HEK293 (cell line): ENCODE results near the gene ELMO1.

Source experiments
- CTCF ChIA-PET: fragments of 350-600 bp; formaldehyde crosslinking; extraction: SDS; loops from one replicate; lab custom pipeline; 2021; ENCODE audit warnings: antibody characterized with exemption; lab: Yijun Ruan, JAX
- POLR2A ChIA-PET: fragments of 300-600 bp; formaldehyde crosslinking; extraction: SDS; loops from one replicate; lab custom pipeline; 2020; ENCODE audit warnings: antibody characterized with exemption, inconsistent platforms; lab: Yijun Ruan, JAX
- H3K27ac ChIP-seq: fragments of 200-500 bp; sonication (Bioruptor generic); 2 replicates; pipeline ENCODE4 v1.5.1; 2014; ENCODE audit warnings: low read depth, low read length, control low read depth, inconsistent platforms; ENCODE audit errors: extremely low read depth
- H3K36me3 ChIP-seq, 2 experiments: fragments of 200-500 bp in 1 of 2; sonication (Bioruptor generic) in 1 of 2; 1 replicate in 1 of 2; 2 replicates in 1 of 2; pipeline ENCODE4 v1.5.1; 2014 to 2017; ENCODE audit warnings: inconsistent platforms in 2 of 2, low read length in 2 of 2; ENCODE audit not compliant: control insufficient read depth in 2 of 2, insufficient read depth in 1 of 2
- H3K4me1 ChIP-seq: fragments of 200-500 bp; sonication (Bioruptor generic); 2 replicates; pipeline ENCODE4 v1.5.1; 2014; ENCODE audit warnings: mild to moderate bottlenecking, low read length, inconsistent platforms; ENCODE audit not compliant: control insufficient read depth, insufficient read depth
- H3K4me3 ChIP-seq: 2 replicates; pipeline ENCODE4 v1.5.1; 2011; ENCODE audit warnings: low read depth, mild to moderate bottlenecking, control low read depth, low read length, moderate library complexity
- H3K9me3 ChIP-seq: fragments of 200-500 bp; sonication (Bioruptor generic); 2 replicates; pipeline ENCODE4 v1.5.1; 2014; ENCODE audit warnings: low read depth, low read length, inconsistent platforms; ENCODE audit not compliant: control insufficient read depth, insufficient read depth
- GFI1B ChIP-seq: fragments of 450-650 bp; formaldehyde crosslinking; IDR thresholded peaks from 2 replicates; pipeline ENCODE4 v1.5.1; 2016; ENCODE audit warnings: missing biosample characterization, missing genetic modification characterization
- KLF8 ChIP-seq: fragments of 450-650 bp; formaldehyde crosslinking; IDR thresholded peaks from 2 replicates; pipeline ENCODE4 v1.5.1; 2016; ENCODE audit warnings: missing biosample characterization, missing genetic modification characterization
- PRDM1 ChIP-seq: fragments of 450-650 bp; formaldehyde crosslinking; IDR thresholded peaks from 2 replicates; pipeline ENCODE4; 2016; ENCODE audit warnings: missing biosample characterization, missing genetic modification characterization
- PRDM6 ChIP-seq: fragments of 450-650 bp; formaldehyde crosslinking; IDR thresholded peaks from 2 replicates; pipeline ENCODE4 v1.5.1; 2017; ENCODE audit warnings: missing biosample characterization, missing genetic modification characterization
- SCRT1 ChIP-seq: fragments of 450-650 bp; formaldehyde crosslinking; IDR thresholded peaks from 2 replicates; pipeline ENCODE4 v1.5.1; 2016; ENCODE audit warnings: missing biosample characterization, missing genetic modification characterization, borderline replicate concordance
- SP7 ChIP-seq: fragments of 450-650 bp; formaldehyde crosslinking; IDR thresholded peaks from 2 replicates; pipeline ENCODE4 v1.5.1; 2016; ENCODE audit warnings: missing biosample characterization, missing genetic modification characterization
- ZBTB17 ChIP-seq: fragments of 450-650 bp; formaldehyde crosslinking; IDR thresholded peaks from 2 replicates; pipeline ENCODE4 v1.5.1; 2016; ENCODE audit warnings: missing biosample characterization, missing genetic modification characterization
- ZBTB20 ChIP-seq: fragments of 450-650 bp; formaldehyde crosslinking; IDR thresholded peaks from 2 replicates; pipeline ENCODE4 v1.5.1; 2016; ENCODE audit warnings: missing biosample characterization, missing genetic modification characterization
- ZBTB44 ChIP-seq: fragments of 450-650 bp; IDR thresholded peaks from 2 replicates; pipeline ENCODE4 v1.5.1; 2018; ENCODE audit warnings: missing biosample characterization, mild to moderate bottlenecking, missing genetic modification characterization
- ZFHX2 ChIP-seq: fragments of 450-650 bp; formaldehyde crosslinking; conservative IDR thresholded peaks from 2 replicates; pipeline ENCODE4 v1.5.1; 2016; ENCODE audit warnings: missing biosample characterization, missing genetic modification characterization
- ZNF18 ChIP-seq: fragments of 450-650 bp; formaldehyde crosslinking; IDR thresholded peaks from 2 replicates; pipeline ENCODE4 v1.5.1; 2016; ENCODE audit warnings: missing biosample characterization, missing genetic modification characterization
- ZNF211 ChIP-seq: fragments of 450-650 bp; formaldehyde crosslinking; IDR thresholded peaks from 2 replicates; pipeline ENCODE4 v1.5.1; 2016; ENCODE audit warnings: low read depth, missing biosample characterization, missing genetic modification characterization
- ZNF23 ChIP-seq: fragments of 450-650 bp; formaldehyde crosslinking; IDR thresholded peaks from 2 replicates; pipeline ENCODE4 v1.5.1; 2016; ENCODE audit warnings: missing biosample characterization, missing genetic modification characterization, borderline replicate concordance
- ZNF26 ChIP-seq: fragments of 450-650 bp; formaldehyde crosslinking; IDR thresholded peaks from 2 replicates; pipeline ENCODE4 v1.5.1; 2016; ENCODE audit warnings: missing biosample characterization, missing genetic modification characterization
- ZNF335 ChIP-seq: fragments of 450-650 bp; formaldehyde crosslinking; conservative IDR thresholded peaks from 2 replicates; pipeline ENCODE4 v1.5.1; 2016; ENCODE audit warnings: missing biosample characterization, missing genetic modification characterization
- ZNF341 ChIP-seq: fragments of 450-650 bp; formaldehyde crosslinking; IDR thresholded peaks from 2 replicates; pipeline ENCODE4; 2016; ENCODE audit warnings: low read depth, missing biosample characterization, missing genetic modification characterization
- ZNF362 ChIP-seq: fragments of 450-650 bp; formaldehyde crosslinking; IDR thresholded peaks from 2 replicates; pipeline ENCODE4 v1.5.1; 2016; ENCODE audit warnings: missing biosample characterization, missing genetic modification characterization
- ZNF404 ChIP-seq: fragments of 450-650 bp; formaldehyde crosslinking; IDR thresholded peaks from 2 replicates; pipeline ENCODE4 v1.5.1; 2017; ENCODE audit warnings: missing biosample characterization, missing genetic modification characterization
- ZNF501 ChIP-seq: fragments of 450-650 bp; formaldehyde crosslinking; IDR thresholded peaks from 2 replicates; pipeline ENCODE4 v1.5.1; 2016; ENCODE audit warnings: missing biosample characterization, missing genetic modification characterization
- ZNF621 ChIP-seq: fragments of 450-650 bp; formaldehyde crosslinking; IDR thresholded peaks from 2 replicates; pipeline ENCODE4 v1.5.1; 2017; ENCODE audit warnings: missing biosample characterization, missing genetic modification characterization
- ZNF658 ChIP-seq: fragments of 450-650 bp; formaldehyde crosslinking; IDR thresholded peaks from 2 replicates; pipeline ENCODE4; 2016; ENCODE audit warnings: missing biosample characterization, missing genetic modification characterization
- ZNF660 ChIP-seq: fragments of 450-650 bp; IDR thresholded peaks from 2 replicates; pipeline ENCODE4 v1.5.1; 2018; ENCODE audit warnings: missing biosample characterization, mild to moderate bottlenecking, missing genetic modification characterization
- ZNF704 ChIP-seq: fragments of 450-650 bp; formaldehyde crosslinking; IDR thresholded peaks from 2 replicates; pipeline ENCODE4 v1.5.1; 2016; ENCODE audit warnings: missing biosample characterization, missing genetic modification characterization
- ZNF707 ChIP-seq: fragments of 450-650 bp; formaldehyde crosslinking; IDR thresholded peaks from 2 replicates; pipeline ENCODE4 v1.5.1; 2016; ENCODE audit warnings: missing biosample characterization, missing genetic modification characterization
- ZNF792 ChIP-seq: fragments of 450-650 bp; formaldehyde crosslinking; IDR thresholded peaks from 2 replicates; pipeline ENCODE4 v1.5.1; 2016; ENCODE audit warnings: missing biosample characterization, missing genetic modification characterization
- ZNF837 ChIP-seq: fragments of 450-650 bp; formaldehyde crosslinking; IDR thresholded peaks from 2 replicates; pipeline ENCODE4 v1.5.1; 2016; ENCODE audit warnings: missing biosample characterization, missing genetic modification characterization
- ZSCAN23 ChIP-seq: fragments of 450-650 bp; formaldehyde crosslinking; IDR thresholded peaks from 2 replicates; pipeline ENCODE4 v1.5.1; 2016; ENCODE audit warnings: missing biosample characterization, missing genetic modification characterization

Gene ELMO1

GRCh38 chr7:36966636-36967035 is 482.0 kb downstream of the ELMO1 start:
- Histone ChIP-seq H3K4me1 (peaks cover 8% of the 10 kb centered on the region), H3K36me3 (no peaks in the 10 kb centered on the region), H3K27ac (no peak overlapping the region), H3K9me3 (no peaks in the 10 kb centered on the region), H3K4me3 (no peak overlapping the region)
- TF ChIP-seq ZBTB17 (no peak), ZNF837 (tag by site-specific recombination) (no peak), ZNF621 (tag by site-specific recombination) (no peak), ZNF704 (no peak), ZSCAN23 (no peak), ZNF404 (no peak), ZNF23 (no peak), ZNF211 (tag by site-specific recombination) (no peak), ZNF658 (no peak), ZFHX2 (no peak), PRDM1 (tag by site-specific recombination) (no peak), KLF8 (tag by site-specific recombination) (no peak), ZBTB44 (tag by site-specific recombination) (no peak)
- ChIA-PET CTCF (interaction anchor here (0.7 to 5.8 kb wide), 26 partner anchors 9 to 530 kb away, joined by 3 to 101 read pairs (median 4); no protein-coding TSS in a partner anchor), POLR2A (interaction anchor here (0.9 to 1.4 kb wide), 2 partner anchors 13 to 216 kb away, joined by 3 to 10 read pairs; no protein-coding TSS in a partner anchor)

GRCh38 chr7:36966039-36966438 is 482.6 kb downstream of the ELMO1 start:
- no peak overlapping the region for H3K4me3 ChIP-seq
- H3K36me3 ChIP-seq, result no peaks in the 10 kb centered on the region
- H3K27ac ChIP-seq, result no peak overlapping the region
- no peaks in the 10 kb centered on the region for H3K9me3 ChIP-seq
- peaks cover 8% of the 10 kb centered on the region for H3K4me1 ChIP-seq
- ChIA-PET CTCF (interaction anchor here (1.1 kb wide), 1 partner anchor 233 kb away, joined by 4 read pairs; no protein-coding TSS in a partner anchor), POLR2A (no interaction called here)
- peak; percentile 52 for TF ChIP-seq ZNF335 (tag by site-specific recombination)
- no peak for TF ChIP-seq SP7 (tag by site-specific recombination)
- TF ChIP-seq ZNF707 (tag by site-specific recombination), result no peak
- no peak for TF ChIP-seq ZNF341 (tag by site-specific recombination)
- TF ChIP-seq SCRT1, result no peak
- no peak for TF ChIP-seq ZNF26 (tag by site-specific recombination)
- TF ChIP-seq KLF8 (tag by site-specific recombination), result no peak
- no peak for TF ChIP-seq GFI1B (tag by site-specific recombination)
- TF ChIP-seq PRDM6, result peak; percentile 47; the same call in 1 of the 2 replicates
- no peak for TF ChIP-seq ZNF362 (tag by site-specific recombination)
- 0 out of 2 replicates have a peak, but pooled peaks have one; percentile 26 for TF ChIP-seq ZNF792 (tag by site-specific recombination)
- TF ChIP-seq ZNF18, result peak; percentile 77
- TF ChIP-seq ZNF660, result 0 out of 2 replicates have a peak, but pooled peaks have one; percentile 25
- peak; percentile 58; the same call in 1 of the 2 replicates for TF ChIP-seq ZBTB44 (tag by site-specific recombination)
- no peak for TF ChIP-seq ZNF501 (tag by site-specific recombination)
- no peak for TF ChIP-seq ZBTB20
- TF ChIP-seq, all 188 proteins: peak for 6
